Fibroblast of mammary gland (primary cell): ENCODE results near the gene GFPT2.

Source experiments
- DNase-seq: peaks from one replicate; pipeline ENCODE4 v3.0.0-alpha.2; 2010; ENCODE audit warnings: low read depth
- H3K4me3 ChIP-seq: 2 replicates; pipeline ENCODE4 v1.5.1; 2011; ENCODE audit warnings: low read depth, mild to moderate bottlenecking, low read length, moderate library complexity; ENCODE audit not compliant: control insufficient read depth
- TF ChIP-seq, protein P1 (sequence below): conservative IDR thresholded peaks from 2 replicates; pipeline ENCODE4 v1.5.1; 2011; ENCODE audit warnings: low read depth, low read length, inconsistent platforms; ENCODE audit not compliant: control insufficient read depth, insufficient read depth

The GFPT2 gene

DNA sequence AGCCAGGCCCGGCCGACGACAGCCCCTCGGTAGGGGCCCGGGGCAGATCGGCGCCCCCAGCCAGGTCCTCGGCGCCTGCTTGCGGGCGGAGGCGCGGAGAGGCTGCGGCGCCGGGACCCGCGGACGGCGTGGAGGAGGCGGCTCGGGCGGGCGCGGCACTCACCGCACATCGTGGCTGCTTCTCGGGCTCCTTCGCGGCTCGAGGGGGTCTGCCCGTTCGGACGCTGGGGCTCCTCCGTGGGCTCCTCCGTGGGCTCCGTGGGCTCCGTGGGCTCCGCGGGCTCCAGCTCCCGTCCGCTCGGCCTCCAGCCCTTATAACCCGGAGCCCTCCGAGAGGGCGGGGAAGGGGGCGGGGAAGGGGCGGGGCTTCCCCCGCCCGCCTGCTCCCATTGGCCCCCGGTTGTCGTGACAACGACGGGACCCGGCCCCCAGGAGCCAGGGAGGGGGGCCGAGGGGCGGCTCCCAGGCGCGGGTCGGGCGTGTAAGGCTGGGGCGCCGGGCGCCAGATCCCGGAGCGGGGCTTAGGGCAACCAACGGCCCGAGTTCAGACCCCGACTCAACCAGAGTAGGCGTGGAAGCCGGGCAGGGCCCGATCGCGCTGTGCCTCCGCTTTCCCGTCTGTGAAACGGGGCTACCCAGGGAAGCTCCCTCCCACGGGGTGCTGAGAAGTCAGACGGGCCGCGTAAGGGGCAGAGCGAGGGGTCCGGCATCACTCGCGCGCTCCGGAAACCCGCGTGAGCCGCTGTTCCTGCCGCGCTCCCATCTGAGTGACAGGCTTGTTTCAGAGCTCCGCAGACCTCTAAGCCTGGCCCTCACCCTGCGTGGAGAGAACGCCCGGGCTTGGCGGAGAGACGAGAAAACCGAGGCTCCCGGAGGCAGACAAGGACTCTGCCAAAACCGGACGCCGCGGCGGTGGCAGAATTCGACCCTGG is at the start of gene GFPT2:
GFPT2 (minus strand) TSS at position 289 of the 932 bp plus-strand sequence; CDS start at position 170, 119 bp downstream.
- H3K4me3 ChIP-seq, result peak within 1 kb of the TSS; percentile 81
- peak; percentile 70 for DNase-seq
- TF ChIP-seq, protein P1, sequence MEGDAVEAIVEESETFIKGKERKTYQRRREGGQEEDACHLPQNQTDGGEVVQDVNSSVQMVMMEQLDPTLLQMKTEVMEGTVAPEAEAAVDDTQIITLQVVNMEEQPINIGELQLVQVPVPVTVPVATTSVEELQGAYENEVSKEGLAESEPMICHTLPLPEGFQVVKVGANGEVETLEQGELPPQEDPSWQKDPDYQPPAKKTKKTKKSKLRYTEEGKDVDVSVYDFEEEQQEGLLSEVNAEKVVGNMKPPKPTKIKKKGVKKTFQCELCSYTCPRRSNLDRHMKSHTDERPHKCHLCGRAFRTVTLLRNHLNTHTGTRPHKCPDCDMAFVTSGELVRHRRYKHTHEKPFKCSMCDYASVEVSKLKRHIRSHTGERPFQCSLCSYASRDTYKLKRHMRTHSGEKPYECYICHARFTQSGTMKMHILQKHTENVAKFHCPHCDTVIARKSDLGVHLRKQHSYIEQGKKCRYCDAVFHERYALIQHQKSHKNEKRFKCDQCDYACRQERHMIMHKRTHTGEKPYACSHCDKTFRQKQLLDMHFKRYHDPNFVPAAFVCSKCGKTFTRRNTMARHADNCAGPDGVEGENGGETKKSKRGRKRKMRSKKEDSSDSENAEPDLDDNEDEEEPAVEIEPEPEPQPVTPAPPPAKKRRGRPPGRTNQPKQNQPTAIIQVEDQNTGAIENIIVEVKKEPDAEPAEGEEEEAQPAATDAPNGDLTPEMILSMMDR, result no peak

DNA sequence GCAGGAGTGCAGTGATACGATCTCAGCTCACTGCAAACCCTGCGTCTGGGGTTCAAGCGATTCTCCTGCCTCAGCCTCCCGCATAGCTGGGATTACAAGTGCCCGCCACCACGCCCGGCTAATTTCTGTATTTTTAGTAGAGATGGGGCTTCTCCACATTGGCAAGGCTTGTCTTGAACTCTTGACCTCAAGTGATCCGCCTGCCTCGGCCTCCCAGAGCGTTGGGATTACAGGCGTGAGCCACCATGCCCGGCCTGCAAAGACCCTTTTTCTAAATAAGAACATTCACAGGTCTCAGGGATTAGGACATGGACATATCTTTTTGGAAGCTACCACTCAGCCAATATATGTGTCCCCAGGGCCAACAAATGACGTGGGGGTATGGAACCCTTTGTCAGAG is 49.6 kb upstream of the GFPT2 start:
- TF ChIP-seq, protein P1, result no peak
- H3K4me3 ChIP-seq, result no peak overlapping the region
- no peak for DNase-seq

DNA sequence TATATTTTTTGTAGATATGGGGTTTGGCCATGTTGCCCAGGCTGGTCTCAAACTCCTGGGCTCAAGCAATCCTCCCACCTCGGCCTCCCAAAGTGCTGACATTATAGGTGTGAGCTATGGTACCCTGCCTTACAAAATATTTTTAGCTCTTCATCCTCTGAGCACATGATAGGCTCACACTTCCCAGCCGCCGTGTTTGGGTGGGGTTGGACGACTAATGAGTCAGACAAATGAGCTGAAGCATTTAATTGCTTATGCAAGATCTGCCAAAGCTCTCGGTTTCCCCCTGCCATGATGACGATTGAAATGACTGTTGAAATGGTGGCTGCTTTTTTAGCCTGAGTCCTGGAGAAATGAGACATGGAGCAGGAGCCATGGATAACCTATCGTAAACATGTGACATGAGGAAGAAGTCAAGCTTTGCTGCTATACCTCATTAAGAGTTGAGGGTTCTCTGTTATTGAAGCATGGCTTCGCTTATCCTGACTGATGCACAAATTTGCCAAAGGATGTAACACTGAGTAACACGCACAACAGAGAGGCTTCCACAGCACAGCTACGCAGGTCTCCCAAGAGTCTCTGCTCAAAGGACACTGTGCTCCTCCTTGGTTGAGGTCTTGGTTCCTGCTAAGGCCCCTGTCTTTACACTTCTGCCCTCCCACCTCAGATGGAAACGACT is 48.2 kb upstream of the GFPT2 start:
- TF ChIP-seq, protein P1, result no peak
- no peak for DNase-seq
- H3K4me3 ChIP-seq, result no peak overlapping the region

DNA sequence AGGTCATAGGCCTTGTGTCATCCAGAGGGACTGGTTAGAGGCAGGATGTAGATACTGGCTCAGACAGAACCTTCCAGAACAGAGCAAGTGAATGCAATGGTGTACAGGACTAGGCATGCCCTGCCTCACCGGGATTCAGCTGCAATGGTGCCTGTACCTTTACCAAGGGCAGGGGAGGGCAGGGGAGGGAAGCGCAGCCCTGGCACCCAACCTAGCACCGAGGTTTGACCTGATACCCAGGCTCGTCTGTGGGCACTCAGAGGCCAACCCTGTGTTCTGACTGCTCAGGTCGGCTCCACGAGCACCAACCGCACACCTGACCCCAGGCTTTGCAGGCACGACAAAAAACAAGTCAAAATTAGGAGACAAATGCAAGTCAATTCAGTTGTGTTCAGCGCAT is 47.3 kb upstream of the GFPT2 start:
- TF ChIP-seq, protein P1, result no peak
- H3K4me3 ChIP-seq, result no peak overlapping the region
- no peak for DNase-seq

DNA sequence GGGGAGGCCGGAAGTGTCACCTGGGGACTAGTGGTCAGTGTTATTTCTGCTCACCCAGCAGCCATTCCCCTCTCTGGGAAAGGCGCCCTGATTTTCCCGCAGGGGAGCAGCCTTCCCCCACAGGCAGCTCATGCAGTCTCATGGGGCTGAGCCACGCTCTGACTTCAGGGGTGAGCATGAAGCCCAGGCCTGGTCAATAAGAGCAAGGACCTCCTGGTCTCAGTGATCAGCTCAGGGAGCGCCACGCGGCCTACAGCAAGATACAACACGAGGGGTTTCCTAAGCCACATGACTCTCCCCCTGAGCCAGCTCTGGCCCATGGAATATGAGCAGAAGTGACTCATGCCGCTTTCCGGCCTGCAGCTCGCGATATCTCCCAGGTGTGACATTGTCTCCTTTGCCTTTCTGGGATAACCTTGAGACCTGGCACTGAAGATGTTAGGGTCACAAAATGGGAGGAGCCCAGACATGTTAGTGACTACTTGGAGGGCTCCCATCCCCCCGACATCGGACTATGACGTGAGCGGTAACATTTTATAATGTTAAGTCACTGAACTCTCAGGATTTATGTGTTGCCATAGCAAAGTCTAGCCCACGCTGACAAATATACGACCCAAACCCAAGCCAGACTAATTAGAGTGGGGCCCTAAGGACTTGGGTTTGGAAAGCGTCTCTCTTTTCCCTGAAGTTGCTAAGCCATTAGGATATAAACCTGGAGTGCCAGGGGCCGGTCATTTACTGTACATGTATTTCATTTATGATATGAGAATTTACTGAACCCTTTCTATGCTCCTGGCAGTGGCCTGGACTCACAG is 46.5 kb upstream of the GFPT2 start:
- DNase-seq, result peak; percentile 53
- TF ChIP-seq, protein P1, result no peak
- H3K4me3 ChIP-seq, result no peak overlapping the region

DNA sequence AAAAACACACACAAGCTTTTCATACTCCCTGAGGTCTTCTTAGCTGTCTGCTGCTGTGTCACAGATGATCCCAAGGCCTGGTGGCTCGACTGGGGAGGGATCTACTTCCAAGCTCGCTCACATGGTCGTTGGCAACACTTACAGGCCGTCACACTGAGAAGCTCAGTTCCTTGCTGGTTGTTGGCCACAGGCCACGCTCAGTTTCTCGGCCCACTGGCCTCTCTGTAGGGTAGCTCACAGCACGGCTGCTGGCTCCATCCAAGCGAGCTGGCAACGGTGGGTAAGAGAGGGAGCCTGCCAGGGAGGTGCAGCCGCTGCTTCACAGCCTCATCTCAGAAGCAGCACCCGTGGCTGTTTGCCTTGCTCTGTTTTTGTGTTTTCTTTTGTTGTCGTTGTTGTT is 43.8 kb upstream of the GFPT2 start:
- no peak for DNase-seq
- TF ChIP-seq, protein P1, result no peak

More for the DNA sequence above, 43.8 kb upstream of the GFPT2 start:
- no peak overlapping the region for H3K4me3 ChIP-seq
